Uterus (tissue), 2 donors: ENCODE results near the gene TTC9C.

ENCODE experiments used
- CTCF ChIP-seq, 4 experiments: fragments of 200-600 bp in 2 of 4; fragments of 450-650 bp in 2 of 4; sonication (generic) in 2 of 4; IDR thresholded peaks; one replicate each; pipeline ENCODE4 v1.5.1; 2016 to 2019; ENCODE audit warnings: antibody characterized with exemption in 4 of 4, mild to moderate bottlenecking in 2 of 4, moderate library complexity in 1 of 4
- POLR2A ChIP-seq, 2 donors: fragments of 450-650 bp; IDR thresholded peaks; one replicate each; pipeline ENCODE4 v1.6.1; 2016; ENCODE audit warnings: antibody characterized with exemption in 2 of 2, mild to moderate bottlenecking in 1 of 2, moderate library complexity in 1 of 2

- no peak for TF ChIP-seq POLR2A (IDR thresholded peaks at IDR 0.05)
- no peak for TF ChIP-seq CTCF (IDR thresholded peaks at IDR 0.05)
Observed at GRCh38 chr11:62755086-62755615, 26.9 kb downstream of the TTC9C start.
